PC-9 (cell line): Measurements from ENCODE around the gene PCDHGC4.

Experiments
- EZH2 ChIP-seq: fragments of 200-600 bp; sonication (generic); IDR thresholded peaks from 2 replicates; pipeline ENCODE4 v1.8.0; 2017; ENCODE audit warnings: antibody characterized with exemption, low read depth
- TF ChIP-seq, protein P1 (sequence below): fragments of 200-600 bp; sonication (generic); conservative IDR thresholded peaks from 2 replicates; pipeline ENCODE4 v1.6.1; 2017; ENCODE audit warnings: mixed run types, antibody characterized with exemption, mild to moderate bottlenecking, moderate library complexity

DNA sequence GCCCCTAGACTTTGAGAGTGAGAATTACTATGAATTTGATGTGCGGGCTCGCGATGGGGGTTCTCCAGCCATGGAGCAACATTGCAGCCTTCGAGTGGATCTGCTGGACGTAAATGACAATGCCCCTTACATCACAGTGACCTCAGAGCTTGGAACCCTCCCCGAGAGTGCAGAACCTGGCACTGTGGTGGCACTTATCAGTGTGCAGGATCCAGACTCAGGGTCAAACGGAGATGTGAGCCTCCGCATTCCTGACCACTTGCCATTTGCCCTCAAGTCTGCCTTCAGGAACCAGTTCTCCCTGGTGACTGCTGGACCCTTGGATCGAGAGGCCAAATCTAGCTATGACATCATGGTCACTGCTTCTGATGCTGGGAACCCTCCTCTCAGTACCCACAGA is 1.3 kb downstream of the PCDHGC4 start:
- TF ChIP-seq, protein P1, sequence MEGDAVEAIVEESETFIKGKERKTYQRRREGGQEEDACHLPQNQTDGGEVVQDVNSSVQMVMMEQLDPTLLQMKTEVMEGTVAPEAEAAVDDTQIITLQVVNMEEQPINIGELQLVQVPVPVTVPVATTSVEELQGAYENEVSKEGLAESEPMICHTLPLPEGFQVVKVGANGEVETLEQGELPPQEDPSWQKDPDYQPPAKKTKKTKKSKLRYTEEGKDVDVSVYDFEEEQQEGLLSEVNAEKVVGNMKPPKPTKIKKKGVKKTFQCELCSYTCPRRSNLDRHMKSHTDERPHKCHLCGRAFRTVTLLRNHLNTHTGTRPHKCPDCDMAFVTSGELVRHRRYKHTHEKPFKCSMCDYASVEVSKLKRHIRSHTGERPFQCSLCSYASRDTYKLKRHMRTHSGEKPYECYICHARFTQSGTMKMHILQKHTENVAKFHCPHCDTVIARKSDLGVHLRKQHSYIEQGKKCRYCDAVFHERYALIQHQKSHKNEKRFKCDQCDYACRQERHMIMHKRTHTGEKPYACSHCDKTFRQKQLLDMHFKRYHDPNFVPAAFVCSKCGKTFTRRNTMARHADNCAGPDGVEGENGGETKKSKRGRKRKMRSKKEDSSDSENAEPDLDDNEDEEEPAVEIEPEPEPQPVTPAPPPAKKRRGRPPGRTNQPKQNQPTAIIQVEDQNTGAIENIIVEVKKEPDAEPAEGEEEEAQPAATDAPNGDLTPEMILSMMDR, result no peak
- TF ChIP-seq EZH2, result no peak
